Endometrial microvascular endothelial cells (primary cell): ENCODE data around the gene C1orf116. TPM values are rescaled to one million over a fixed set of nuclear protein-coding genes. Genes with fewer than 3 reads are reported as not detected.

Experiments used
- in situ Hi-C: cut with HindIII; loops from 2 replicates; pipeline ENCODE4 v1.10.0; 2017; ENCODE audit warnings: low sequenced_read_pairs, low pct_unique_long_range_greater_than_20kb; ENCODE audit errors: inconsistent ontology term
- total RNA-seq: library from RNA; depleted of rRNA; stranded (reverse); fragments of >200 nt; gene quantifications from one replicate; pipeline ENCODE4 v1.2.3, GENCODE V29; 2015; ENCODE audit errors: inconsistent ontology term

The C1orf116 gene
- total RNA-seq, 1 donor from 2014 or later, result not detected

DNA sequence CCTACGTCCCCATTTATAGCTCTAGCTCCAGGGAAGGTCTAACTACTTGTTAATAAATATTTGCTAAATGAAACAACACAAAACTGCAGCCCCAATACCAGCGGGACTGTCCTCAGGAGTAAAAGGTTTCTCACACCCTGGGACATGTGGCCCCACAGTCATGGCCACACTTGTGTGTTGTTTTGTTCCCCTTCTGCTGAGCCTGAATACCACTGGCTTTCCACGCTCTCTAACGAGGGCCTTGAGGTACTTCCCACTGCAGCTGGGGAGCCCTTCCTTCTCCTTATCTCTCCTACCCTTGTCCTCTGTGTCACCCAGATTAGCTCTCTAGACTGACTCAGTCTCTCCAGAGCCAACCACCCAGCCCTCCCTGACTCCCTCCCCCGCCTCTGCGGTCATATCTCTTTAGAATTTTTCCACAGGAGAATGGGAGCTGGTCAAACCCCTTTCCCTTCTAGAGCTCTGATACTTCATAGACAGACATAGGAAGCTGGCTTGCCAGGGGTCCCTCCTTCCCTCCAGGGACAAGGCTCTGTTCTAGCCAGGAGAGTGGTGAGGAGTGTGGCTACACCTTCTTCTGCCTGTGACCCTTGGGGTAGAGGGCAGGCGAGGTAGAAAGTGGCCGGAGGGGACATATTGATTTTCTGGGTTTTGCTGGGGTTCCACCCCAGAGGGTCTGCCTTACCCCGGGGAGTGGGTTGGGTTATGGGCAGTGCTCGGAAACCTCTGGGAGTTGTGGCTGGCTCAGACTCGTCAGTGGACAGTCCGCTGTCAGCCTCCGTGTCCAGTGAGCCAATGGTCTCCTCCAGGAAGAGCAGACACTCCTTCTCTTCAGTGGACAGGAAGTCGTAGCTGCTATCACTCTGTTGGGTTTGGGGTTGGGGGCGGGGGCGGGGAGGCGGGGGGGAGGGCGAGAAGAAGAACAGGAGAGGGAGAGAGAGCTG, 8.1 kb downstream of the C1orf116 start:
- in situ Hi-C loops, result no loop called here

DNA sequence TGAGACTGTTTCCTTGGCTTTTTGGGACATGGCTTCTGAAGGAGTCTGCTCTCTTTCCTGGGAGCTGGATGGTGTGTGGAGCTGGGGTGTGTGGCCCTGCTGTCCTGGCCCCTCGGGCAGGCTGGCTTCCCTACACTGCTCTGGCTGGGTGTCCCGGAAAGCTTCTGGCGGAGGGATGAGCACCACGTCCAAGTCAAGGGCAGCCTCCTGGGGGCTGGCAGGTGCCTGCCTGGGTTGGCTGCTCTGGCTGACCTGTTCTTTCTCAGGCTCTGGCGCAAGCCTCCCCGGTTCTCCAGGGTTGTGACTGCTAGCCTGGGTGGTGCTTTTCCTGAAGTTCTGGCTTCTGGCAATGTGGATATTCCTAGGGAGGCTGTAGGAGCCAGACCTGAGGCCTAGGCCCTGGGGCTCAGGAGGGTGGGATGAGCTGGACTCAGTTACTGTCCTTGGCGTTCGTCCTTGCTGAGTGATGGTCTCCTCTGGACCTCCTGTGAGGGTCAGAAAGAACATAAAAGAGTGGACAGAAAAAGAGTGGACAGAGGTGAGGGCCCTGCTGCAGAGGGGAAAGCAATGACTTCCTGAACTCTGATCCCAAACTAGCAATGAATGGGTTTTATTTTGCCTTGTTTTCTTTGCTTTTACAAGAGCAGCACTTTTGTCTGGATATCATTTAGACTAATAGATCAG, 9.4 kb downstream of the C1orf116 start:
- in situ Hi-C loops, result no loop called here

DNA sequence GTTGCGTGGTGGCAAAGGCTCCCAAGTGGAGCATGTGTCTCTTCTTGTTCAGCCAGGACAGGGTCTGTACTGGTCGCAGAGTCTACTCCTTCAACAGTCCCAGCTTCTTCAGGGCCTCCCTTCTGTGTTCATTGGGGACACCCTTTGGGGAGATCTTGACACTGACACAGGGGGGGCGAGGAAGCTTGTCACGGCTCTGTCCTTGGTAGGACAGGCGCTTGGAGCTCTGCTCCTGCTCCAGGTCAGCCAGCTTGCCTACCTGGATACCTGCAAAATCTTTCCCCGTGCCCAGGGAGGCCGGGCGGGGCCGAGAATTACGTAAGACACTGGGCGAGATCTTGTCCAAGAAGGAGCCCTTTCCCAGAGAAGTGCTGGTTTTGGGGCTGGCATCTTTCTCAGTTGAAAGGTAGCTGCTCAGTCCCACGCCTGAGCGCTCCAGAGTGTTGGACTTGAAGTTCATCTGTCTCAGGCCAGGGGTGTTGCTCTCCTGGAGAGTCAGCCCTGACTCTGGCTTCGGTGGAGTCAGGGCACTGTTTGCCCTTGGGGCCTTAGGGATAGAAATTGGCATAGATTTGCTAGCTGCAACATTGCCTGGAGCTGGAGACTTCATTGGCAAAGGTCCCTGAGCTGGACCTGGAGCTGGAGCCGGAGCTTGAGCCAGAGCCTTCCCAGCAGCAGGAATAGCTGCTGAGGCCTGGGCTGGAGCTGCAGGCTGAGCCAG, 10.5 kb downstream of the C1orf116 start:
- in situ Hi-C loops, result no loop called here

- in situ Hi-C loops, result no loop called here
These were observed 11.3 kb downstream of the C1orf116 start for GRCh38 chr1:207021139-207021861.

DNA sequence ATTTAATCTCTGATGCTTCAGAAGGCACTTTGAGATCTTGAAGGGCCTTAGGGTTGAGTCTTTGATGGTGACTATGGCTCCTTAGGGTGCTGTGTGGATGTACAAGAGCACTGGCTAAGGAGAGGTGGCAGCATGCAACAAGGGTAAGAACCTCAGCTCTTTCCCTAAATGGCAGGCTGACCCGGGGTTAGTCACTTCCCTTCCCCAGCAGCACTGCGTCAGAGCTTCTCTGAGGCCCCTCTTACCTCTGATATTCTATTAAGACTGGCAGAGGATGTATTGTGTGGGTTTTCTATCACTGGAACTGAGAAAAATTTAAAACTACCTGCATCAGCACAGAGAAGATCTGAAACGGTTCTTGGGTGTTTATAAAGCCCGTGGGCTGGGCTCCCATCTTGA, 11.8 kb downstream of the C1orf116 start:
- in situ Hi-C loops, result no loop called here

DNA sequence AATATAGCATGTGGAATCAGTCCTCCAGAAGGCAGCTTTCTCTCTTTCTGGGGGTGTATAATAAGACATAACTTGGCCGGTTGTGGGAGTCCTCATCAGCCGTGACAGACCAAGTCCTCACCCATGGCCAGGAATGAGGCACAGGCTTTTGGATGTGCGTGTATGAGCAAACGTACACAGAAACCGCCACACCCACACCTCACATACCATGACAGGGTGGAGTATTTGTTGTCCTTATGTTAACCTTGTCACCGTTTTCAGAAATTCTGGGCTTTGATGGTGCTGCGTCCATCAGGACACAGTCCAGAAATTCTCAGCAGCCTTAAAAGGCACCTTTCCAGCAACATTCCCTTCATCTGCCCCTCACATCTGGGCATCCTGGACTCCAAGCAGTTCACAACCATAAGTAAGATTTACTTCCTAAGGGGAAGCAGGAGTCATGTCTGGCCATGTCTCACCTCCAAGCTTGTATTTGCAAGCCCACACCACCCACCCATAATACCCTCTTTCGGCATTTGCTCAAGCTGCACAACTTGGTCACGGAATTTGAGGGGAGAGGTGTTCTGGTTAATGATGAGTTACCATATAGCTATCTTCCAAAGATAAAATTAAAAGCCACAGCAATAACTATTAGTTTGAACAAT, 12.4 kb downstream of the C1orf116 start:
- in situ Hi-C loops, result no loop called here

GRCh38 chr1:207019661-207020060, 12.9 kb downstream of the C1orf116 start:
- in situ Hi-C loops, result no loop called here

GRCh38 chr1:207019161-207019560, 13.4 kb downstream of the C1orf116 start:
- in situ Hi-C loops, result no loop called here

GRCh38 chr1:207018707-207019106, 13.8 kb downstream of the C1orf116 start:
- in situ Hi-C loops, result no loop called here

GRCh38 chr1:207017615-207018559, 14.7 kb downstream of the C1orf116 start:
- in situ Hi-C loops, result no loop called here

- in situ Hi-C loops, result no loop called here
These were observed 16.8 kb downstream of the C1orf116 start for GRCh38 chr1:207015791-207016190.

GRCh38 chr1:207014728-207015127, 17.8 kb downstream of the C1orf116 start:
- in situ Hi-C loops, result no loop called here

- in situ Hi-C loops, result no loop called here
These were observed 19.1 kb downstream of the C1orf116 start for GRCh38 chr1:207013321-207014085.

GRCh38 chr1:207010726-207011125, 21.8 kb downstream of the C1orf116 start:
- in situ Hi-C loops, result no loop called here

DNA sequence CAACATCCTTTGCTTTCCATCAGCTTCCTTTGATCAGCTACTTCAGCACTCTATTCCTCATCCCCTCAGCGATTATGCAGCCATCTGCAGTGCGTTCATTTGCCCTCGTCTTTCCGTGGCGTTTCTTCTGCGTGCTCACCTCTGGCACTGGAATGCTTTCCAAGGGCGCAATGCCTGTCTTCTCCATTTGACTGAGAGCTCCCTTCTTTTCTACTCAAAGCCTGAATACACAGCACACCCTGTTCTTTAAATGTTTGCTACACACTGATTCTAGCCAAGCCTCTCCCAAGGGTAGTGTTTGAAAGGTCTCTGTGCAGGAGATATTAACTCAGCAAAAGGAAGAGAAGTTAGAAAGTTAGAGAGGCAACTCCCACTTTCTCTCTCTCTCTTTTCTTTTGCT, 22.6 kb downstream of the C1orf116 start:
- in situ Hi-C loops, result no loop called here

- in situ Hi-C loops, result no loop called here
These were observed 23.2 kb downstream of the C1orf116 start for GRCh38 chr1:207009182-207009850.
